Tibial nerve (tissue), 3 donors: ENCODE data around the gene MYPN.

Experiments
- CTCF ChIP-seq, 5 experiments: fragments of 200-600 bp in 3 of 5; fragments of 450-650 bp in 2 of 5; sonication (generic) in 3 of 5; IDR thresholded peaks; one replicate each; pipeline ENCODE4 v1.5.1; 2016 to 2019; ENCODE audit warnings: antibody characterized with exemption in 5 of 5, mild to moderate bottlenecking in 3 of 5, moderate library complexity in 2 of 5
- POLR2A ChIP-seq, 2 donors: fragments of 450-650 bp; IDR thresholded peaks; one replicate each; pipeline ENCODE4 v1.6.1; 2017; ENCODE audit warnings: antibody characterized with exemption in 2 of 2, mild to moderate bottlenecking in 2 of 2, moderate library complexity in 2 of 2

- TF ChIP-seq CTCF (IDR thresholded peaks at IDR 0.05) (no peak), POLR2A (IDR thresholded peaks at IDR 0.05) (no peak)
Observed at GRCh38 chr10:68075550-68076004, 33.7 kb upstream of the MYPN start.
